RCC 7860 (cell line): ENCODE data around the gene DYNLRB1.
"Not testable (repeated sequence)": the region's sequence is repeated elsewhere in the genome, so short reads cannot be mapped to it uniquely, and the experiment has no call there.

ENCODE experiments used
- DNase-seq: peaks from one replicate; pipeline ENCODE4 v3.0.0-alpha.2; 2015; ENCODE audit warnings: low spot score
- FAIRE-seq: peaks from 2 replicates; lab custom pipeline; 2012; peaks lifted over from hg19 to GRCh38; lab: Jason Lieb, UNC

Gene DYNLRB1

DNA sequence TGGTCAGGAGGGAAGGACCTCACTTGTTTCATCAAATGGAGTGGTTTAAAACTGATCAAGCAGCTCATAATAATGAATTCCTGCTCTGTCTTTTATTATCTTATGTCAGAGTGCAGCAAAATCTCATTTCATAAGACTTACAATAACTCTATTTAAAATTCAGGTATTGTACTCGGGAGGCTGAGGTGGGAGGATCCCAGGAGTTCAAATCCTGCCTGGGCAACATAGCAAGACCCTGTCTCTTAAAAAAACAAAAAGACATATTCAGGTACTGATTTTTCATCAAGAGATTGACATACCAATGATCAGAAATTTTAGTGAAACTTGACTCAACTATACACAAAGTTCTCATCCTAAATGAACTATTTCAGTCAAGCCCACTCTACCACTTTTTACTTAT lies 5.6 kb upstream of the DYNLRB1 start:
- FAIRE-seq = no peak
- DNase-seq = no peak

DNA sequence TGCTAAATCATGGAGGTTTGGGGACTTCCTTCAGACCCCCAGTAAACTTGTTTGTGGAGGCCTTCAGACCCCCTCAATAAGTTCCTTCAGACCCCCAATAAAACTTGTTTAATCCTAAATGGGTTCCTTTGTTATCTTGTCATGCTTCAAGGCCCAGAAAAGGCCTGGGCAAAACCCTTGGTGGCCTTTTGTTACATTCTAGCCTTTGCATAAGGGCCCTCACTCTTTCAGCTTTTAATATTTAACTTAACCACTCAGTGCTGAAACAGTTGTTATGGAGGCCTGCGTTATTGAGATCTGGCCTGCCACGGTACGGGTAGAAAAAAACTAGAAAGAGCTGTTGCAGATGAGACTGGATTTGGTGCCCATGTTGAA lies 4.3 kb upstream of the DYNLRB1 start:
- DNase-seq (peak; percentile 45), FAIRE-seq (peak; percentile 90)

DNA sequence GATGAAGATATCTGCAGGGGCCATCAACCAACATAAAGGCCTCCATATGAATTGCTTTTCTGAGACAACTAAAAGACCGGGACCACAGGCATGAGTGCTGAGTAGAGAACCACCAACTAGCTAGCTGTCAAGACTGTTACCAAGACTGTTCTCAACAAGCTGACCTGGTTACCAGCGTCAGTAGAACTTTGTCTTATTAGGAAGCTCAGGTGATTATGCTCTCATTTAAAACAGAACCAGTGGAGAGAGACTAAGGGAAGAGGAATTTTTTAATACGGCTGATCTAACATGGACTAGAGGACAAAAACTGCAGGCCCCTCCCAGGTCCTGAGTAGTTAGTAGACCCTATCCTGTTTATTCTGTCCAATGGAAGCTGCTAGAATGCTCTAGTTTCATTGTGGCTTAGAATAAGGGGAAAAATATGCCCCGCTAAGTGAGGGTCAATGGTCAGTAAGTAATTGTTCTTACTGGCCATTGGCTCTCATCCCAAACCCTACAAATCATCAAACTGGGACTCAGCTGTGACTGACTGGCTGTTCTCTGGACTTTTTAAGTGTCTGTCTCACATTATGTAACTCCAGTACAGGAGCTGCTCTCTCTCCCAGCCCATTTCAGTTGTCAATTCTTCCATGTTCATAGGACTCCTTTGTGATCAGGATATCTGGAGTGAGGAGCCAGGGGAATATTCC lies 3.8 kb upstream of the DYNLRB1 start:
- DNase-seq (peak; percentile 25), FAIRE-seq (peak; percentile 78)

DNA sequence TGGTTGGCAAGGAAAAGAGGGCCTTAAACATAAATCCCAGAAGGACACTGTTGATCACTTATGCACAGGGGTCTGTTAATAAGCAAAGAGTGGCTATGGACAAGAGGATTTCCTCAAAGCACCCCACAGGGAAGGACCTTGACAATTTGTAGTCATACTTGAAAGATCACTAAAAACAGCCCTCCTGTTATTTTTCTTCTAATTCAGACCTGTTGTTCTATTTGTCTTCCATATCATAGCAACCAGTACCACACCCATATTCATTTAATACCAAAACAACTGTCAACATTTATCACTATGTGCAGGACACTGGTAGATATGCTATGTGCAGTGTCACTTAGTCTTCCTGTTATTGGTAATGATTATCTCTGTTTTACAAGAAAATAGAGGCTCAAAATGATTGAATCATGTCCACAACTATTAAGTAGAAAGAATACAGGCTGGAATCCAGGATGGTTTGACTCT lies 3.2 kb upstream of the DYNLRB1 start:
- DNase-seq (peak; percentile 36), FAIRE-seq (no peak)

DNA sequence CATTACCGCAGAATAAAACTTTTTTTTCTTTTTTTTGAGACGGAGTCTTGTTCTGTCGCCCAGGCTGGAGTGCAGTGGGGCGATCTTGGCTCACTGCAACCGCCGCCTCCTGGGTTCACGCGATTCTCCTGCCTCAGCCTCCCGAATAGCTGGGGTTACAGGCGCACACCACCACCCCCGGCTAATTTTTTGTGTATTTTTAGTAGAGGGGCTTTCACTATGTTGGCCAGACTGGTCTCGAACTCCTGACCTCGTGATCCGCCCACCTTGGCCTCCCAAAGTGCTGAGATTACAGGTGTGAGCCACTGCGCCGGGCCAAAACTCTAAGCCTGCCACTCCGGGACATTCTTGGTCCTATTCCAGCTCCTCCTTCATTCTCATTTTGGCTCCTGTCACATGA lies 2.2 kb upstream of the DYNLRB1 start:
- DNase-seq, FAIRE-seq: not testable (repeated sequence)

DNA sequence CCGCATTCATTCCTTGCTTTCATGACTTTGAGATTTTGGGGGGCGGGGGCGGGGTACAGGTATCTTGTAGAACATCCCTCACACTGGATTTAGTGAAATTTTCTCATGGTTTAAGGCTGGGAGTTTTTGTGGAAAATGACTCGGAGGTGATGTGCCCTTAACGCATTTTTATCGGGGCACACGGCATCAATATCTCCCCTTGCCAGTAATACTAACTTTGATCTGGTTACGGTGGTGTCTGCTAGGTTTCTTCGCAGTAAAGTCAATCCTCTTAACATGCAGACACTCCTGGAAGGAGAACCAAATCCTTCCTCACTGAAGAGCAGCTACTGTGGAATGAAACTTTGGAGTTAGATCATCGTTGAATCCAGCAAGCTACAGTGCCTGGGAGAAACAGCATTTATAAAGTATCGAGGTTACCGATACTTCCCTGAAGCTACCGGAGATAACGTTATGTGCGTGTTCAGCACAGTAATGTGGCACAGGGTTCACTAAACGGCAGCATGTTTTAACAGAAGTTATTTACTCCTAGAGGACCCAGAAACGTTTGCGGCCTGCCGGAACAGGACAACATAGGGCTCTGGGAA lies 1.2 kb upstream of the DYNLRB1 start:
- FAIRE-seq = no peak
- no peak for DNase-seq

DNA sequence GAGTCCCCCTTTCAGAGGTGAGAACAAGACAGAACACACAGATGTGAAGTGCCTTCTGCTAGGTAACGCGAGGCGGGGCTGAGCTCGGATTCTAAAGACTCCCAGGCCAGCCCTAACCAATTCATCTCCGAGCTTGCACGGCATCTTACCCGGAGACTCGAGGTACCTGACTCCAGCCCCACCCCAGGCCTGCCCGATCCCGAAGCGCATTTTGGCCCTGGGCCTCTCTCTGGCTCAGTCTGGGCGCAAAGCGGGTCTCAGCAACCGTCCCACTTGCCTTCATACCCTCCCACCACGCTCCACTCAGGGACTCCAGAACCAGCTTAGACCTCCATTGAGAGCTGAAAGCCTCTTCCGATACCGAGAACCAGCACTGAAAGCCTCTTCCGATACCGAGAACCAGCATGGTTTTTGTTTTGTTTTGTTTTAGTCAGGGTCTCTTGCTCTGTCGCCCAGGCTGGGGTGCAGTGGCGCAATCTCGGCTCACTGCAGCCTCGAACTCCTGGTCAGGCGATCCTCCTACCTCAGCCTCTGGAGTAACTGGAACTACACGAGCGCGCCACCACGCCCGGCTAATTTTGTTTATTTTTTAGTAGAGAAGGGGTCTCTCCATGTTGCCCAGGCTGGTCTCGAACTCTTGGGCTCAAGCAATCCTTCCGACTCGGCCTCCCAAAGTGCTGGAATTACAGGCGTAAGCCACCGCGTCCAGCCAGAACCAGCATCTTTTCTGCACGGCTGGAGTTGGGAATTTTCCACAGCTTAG lies 557 bp upstream of the DYNLRB1 start:
- DNase-seq = peak; percentile 51
- no peak for FAIRE-seq

DNA sequence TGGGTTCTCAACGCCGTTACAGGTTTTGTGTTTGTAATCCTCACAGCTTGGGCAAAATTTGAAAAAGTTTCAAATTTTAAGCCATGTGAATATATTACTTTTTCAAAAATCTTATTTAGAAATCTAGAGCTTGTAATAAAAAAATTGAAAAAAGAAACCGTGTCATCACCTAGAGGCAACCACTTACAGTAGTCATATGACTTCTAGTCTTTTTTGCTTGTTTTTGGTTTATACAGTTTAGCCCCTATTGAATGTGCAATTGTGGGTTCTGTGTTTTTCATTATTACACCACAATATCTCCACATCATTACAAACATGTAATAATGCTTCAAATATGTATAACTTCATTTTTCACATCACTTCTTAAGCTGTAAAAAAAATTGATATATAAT lies 888 bp downstream of the DYNLRB1 start:
- FAIRE-seq = peak; percentile 28
- no peak for DNase-seq

DNA sequence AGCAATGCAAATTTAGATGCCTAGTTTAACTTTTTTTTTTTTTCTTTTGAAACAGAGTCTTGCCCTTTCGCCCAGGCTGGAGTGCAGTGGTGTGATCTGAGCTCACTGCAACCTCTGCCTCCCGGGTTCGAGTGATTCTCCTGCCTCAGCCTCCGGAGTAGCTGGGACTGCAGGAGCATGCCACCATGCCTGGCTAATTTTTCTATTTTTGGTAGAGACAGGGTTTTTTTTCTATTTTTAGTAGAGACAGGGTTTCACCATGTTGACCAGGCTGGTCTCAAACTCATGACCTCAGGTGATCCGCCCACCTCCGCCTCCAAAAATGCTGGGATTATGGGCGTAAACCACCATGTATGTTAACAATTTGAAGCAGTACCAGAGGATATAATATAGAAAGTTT lies 2.6 kb downstream of the DYNLRB1 start:
- FAIRE-seq, DNase-seq: not testable (repeated sequence)

DNA sequence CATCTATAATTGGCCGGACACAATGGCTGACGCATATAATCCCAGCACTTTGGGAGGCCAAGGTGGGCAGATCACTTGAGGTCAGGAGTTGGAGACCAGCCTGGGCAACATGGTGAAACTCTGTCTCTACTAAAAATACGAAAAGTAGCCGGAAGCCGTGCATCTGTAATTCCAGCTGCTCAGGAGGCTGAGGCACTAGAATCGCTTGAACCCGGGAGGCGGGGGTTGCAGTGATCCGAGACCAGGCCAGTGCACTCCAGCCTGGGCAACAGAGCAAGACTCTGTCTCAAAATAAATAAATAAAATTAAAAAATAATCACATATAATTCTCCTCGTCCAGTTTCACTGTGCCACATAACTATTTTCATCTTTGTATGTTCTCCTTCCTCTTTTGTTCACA lies 3.6 kb downstream of the DYNLRB1 start:
- not testable (repeated sequence) for FAIRE-seq, DNase-seq

DNA sequence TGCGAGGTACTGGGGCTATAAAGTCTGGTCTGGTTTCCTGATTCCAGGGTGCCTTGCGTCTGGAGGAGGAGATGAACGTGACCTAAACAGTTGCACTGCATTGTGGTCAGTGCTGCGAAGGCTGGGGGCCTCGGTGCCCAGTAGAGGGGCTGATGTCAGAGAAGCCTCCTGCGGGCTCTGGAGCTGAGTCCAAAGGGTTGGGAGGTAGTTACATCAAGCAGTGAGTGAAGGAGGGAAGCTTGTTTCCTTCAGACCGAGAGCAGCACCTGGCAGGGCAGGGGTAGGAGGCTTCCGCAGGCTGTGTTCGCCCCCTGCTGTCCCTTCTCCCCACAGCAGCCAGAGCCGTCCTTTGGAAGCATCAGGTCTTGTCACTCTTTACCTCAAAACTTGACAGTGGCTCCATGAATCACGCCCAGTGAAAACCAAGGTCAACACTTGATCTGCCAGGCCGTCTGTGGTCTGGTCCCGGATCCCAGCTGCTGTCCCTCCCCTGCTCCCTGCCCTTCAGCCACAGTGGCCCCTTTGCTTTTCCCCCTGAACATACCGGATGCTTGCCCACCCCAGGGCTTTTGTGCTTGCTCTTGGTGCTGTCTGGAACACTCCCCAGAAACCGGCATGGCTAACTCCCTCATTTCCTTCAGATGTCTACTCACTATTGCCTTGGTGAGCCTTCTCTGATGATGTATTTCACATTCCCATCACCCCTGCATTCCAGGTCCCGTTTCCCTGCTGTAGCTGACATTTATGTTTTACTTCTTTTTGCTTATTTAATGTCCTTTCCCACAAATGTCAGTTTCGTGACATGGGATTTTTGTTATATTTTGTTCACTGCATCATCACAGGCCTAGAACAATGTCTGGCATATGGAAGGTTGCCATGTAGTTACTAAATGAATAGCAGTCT lies 7.0 kb downstream of the DYNLRB1 start:
- peak; percentile 66 for FAIRE-seq
- DNase-seq = peak; percentile 81

DNA sequence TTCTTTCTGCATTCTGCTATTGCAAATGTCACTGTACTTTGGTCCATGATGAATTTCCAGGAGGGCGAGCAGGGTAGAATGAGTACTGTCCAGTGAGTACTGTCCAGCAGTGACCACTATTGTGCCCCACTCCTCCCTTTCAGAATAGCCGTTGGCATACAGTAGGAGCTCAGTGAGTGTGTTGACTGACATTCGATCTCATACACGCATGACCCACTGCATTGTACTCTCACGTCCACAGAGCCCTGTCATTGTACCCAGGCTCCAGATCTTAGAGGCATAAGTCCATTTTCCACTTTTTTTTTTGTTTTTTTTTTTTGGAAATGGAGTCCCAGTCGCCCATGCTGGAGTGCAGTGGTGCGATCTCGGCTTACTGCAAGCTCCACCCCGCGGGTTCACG lies 8.2 kb downstream of the DYNLRB1 start:
- DNase-seq (no peak), FAIRE-seq (no peak)

DNA sequence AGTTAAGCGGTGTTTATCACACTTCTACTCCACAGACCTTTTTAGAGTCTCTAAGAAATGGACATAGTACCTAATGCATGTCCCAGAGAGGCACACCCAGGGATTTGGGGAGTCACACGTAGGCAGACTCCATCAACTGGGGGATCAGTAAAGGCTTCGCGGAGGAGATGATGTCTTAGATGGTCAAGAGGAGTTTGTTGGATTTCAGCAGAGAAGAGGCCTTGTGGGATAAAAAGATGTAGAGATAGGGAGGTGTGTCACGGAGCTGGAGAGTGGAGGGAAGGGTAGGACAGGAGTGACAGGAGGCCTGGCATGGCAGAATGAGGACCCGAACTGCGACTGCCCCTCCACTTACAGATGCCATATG lies 9.1 kb downstream of the DYNLRB1 start:
- no peak for FAIRE-seq
- DNase-seq = no peak

DNA sequence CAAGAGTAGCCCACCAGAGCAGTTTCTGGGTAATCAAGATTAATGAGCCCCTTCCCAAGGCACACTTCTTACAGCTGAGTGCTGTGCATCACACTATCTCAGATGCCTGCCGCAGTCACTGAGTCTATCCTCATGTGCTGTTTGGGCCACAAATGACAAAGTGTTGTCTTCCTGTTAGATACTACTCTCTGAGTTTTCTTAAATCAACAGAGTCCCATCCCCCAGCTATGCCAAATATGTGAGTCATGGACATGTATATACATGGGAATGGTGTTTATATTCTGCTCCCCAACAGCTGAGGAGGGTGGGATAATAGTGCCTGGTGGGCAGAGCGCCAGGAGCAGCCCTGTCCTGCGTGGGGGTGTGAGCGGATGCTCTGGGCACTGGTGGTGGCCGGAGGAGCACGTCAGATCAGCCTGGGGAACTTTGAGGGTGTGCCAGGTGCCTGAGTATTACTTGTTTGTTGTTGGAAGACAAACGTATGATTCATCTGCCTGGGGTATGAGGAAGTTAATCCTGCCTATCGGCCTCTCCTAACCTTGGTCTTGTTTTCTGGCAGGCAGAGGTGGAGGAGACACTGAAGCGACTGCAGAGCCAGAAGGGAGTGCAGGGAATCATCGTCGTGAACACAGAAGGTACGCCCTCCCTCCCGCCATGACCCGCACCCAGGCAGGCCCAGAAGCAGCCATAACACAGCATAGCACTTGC lies 9.6 kb downstream of the DYNLRB1 start:
- FAIRE-seq (peak; percentile 92), DNase-seq (peak; percentile 100)

DNA sequence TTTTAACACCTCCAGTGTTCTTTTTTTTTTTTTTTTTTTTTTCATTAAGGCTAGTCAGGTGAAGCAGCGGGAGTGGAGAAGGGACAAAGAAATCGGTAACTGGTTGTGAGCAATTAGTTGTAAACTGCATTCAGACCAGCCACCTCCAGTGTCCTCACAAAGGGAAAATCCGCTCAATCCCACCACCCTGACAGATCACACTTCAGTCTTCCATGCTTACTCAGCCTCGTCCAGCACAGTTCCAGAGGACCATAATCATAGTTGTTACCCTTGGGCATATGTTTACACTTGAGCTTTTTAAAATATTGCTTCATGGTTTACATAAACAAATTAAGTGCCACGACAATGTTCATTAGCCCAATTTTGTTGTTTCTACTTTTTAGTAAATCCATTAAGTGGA lies 10.2 kb downstream of the DYNLRB1 start:
- DNase-seq (no peak), FAIRE-seq (no peak)

DNA sequence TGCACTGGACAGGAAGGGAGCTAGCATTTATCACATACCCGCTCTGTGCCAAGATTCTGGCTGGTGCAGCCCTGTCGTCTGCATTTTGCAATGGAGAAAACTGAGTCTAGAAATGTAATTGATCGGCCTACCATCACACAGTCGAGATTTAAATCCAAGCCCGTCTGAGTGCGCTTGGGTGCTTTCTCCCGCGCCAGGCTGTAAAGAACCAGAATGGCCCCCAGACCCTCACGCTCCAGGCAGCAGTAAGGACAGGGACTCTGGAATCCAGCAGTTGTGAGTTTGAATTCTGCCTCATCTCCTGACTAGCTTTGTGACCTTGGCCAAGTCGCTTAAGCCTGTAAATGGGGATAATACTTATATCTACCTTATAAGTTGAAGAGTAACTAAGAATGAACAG lies 10.8 kb downstream of the DYNLRB1 start:
- DNase-seq = no peak
- no peak for FAIRE-seq

DNA sequence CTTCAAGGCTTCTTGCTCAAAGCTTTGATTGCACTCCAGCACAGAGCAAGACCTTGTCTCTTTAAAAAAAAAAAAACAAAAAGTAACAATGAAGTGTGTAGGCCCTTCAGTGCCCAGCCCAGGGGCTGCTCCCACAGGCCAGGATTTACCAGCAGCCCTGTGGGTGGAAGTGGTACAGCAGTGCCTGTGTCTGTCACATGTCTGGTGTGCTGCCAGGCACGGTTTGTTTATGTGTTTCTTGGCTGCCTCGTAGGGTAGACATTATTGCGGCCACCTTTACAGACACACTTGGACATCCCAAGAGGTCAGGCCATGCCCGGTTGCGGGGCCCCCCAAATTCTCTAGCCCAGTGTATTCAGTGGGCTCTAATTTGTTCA lies 12.7 kb downstream of the DYNLRB1 start:
- no peak for FAIRE-seq

DNA sequence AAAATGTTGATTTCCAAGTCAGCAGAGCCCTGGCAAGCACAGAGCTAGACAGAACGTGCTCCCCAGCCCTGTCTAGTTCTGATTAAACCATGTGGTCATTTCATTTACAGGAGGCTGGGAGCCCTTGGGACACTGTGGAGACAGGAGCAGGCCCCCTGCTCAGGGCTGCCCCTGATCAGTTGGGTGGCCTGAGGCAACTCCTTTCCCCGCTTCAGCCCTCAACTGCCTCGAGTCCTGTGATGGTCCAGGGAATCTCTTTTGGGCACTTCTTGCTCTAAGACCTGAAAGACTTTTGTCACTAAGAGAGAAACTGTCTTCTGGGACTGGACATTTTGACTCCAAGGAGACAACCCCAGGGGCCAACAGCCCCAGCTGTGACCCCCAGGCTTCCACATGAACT lies 13.5 kb downstream of the DYNLRB1 start:
- DNase-seq = no peak
- no peak for FAIRE-seq

More for the DNA sequence above, 12.7 kb downstream of the DYNLRB1 start:
- no peak for DNase-seq

DNA sequence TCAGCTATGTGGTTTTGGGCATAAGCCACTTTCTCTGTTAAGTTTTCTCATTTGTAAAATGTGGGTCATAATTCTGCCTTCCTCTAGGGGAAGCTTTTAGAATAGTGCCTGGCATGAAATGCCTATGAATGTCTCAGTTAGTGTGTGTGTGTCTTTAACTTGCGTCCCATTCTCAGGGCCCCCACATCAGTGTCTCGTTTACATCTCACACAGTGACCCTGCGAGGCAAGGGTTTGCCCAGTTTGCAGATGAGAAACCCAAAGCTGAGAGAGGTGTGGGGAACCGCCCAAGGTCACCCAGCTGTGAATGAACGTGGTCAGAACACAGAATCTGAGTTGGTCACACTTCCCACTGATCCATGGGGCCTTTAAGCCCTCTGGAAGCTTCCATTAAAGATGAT lies 14.1 kb downstream of the DYNLRB1 start:
- no peak for FAIRE-seq

DNA sequence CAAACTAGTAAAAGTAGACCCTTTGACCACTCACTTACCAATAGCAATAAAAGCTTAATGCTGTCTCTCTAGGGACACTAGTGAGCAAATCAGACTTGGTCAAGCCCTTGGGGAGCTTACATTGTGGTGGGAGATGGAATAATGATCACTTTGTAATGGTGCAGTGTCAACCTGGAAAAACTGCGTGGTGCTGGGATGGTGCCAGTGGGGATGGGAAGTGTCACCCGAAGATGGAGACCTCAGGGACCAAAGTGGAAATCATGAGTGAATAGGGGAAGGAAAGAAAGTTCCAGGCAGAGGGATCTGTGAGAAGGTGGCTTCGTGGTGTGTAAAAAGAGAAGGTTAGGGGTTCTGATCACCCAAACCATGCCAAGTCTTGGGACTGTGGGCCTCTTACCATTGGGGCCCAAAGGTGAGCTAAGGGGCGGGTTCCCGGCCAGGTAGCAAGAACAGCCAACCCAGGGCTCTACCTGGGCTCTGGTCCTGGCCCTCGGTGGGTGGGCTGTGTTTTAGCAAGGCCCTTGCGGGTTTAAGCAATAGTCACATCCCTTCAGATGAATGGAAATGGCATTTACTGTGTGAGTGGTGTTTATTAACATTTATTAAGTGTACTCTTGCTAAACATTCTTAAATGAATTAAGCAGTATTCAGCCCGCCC lies 15.5 kb downstream of the DYNLRB1 start:
- no peak for FAIRE-seq
- no peak for DNase-seq

More for the DNA sequence above, 14.1 kb downstream of the DYNLRB1 start:
- DNase-seq = no peak
